GM19372 (cell line): Measurements from ENCODE around the gene ZNF672.
"Not testable (repeated sequence)": the region's sequence is repeated elsewhere in the genome, so short reads cannot be mapped to it uniquely, and the experiment has no call there.

Experiments
- ATAC-seq: cut with Tn5 transposase; IDR thresholded peaks from one replicate; pipeline ENCODE4 v1.9.1; 2021; ENCODE audit warnings: mild to moderate bottlenecking, low read depth, moderate library complexity; ENCODE audit not compliant: unreplicated experiment

ZNF672 gene

GRCh38 chr1:248830718-248831017 lies 7.4 kb upstream of the ZNF672 start:
- not testable (repeated sequence) for ATAC-seq

GRCh38 chr1:248831842-248832241 lies 6.2 kb upstream of the ZNF672 start:
- ATAC-seq = no peak

- no peak for ATAC-seq
Observed at GRCh38 chr1:248834343-248834940, 3.6 kb upstream of the ZNF672 start.

GRCh38 chr1:248837045-248837780 lies 811 bp upstream of the ZNF672 start:
- ATAC-seq = no peak

GRCh38 chr1:248838357-248839167 lies 538 bp downstream of the ZNF672 start:
- peak; percentile 51 for ATAC-seq

GRCh38 chr1:248839168-248839555 lies 1.1 kb downstream of the ZNF672 start:
- ATAC-seq = no peak

- ATAC-seq = no peak
Observed at GRCh38 chr1:248840946-248841345, 2.9 kb downstream of the ZNF672 start.

- no peak for ATAC-seq
Observed at GRCh38 chr1:248841702-248842395, 3.8 kb downstream of the ZNF672 start.

GRCh38 chr1:248842781-248843331 lies 4.8 kb downstream of the ZNF672 start:
- ATAC-seq = no peak

GRCh38 chr1:248843687-248844086 lies 5.7 kb downstream of the ZNF672 start:
- ATAC-seq = no peak

GRCh38 chr1:248844526-248844925 lies 6.5 kb downstream of the ZNF672 start:
- ATAC-seq = no peak

GRCh38 chr1:248847181-248847955 lies 9.3 kb downstream of the ZNF672 start:
- ATAC-seq = no peak

- no peak for ATAC-seq
Observed at GRCh38 chr1:248847956-248848561, 10.0 kb downstream of the ZNF672 start.

- no peak for ATAC-seq
Observed at GRCh38 chr1:248848602-248849001, 10.6 kb downstream of the ZNF672 start.

GRCh38 chr1:248849152-248849551 lies 11.1 kb downstream of the ZNF672 start:
- ATAC-seq = no peak

GRCh38 chr1:248849637-248850036 lies 11.6 kb downstream of the ZNF672 start:
- ATAC-seq = no peak

- ATAC-seq = no peak
Observed at GRCh38 chr1:248850124-248850523, 12.1 kb downstream of the ZNF672 start.

- ATAC-seq = no peak
Observed at GRCh38 chr1:248850536-248851251, 12.7 kb downstream of the ZNF672 start.

- ATAC-seq = no peak
Observed at GRCh38 chr1:248851390-248851789, 13.4 kb downstream of the ZNF672 start.
